GM12892 (cell line): ENCODE results near the gene SPNS2.

ENCODE experiments used
- POLR2A ChIP-seq: IDR thresholded peaks from 2 replicates; pipeline ENCODE4 v1.6.1; 2011; ENCODE audit warnings: low read depth, low read length, control low read depth
- POLR2AphosphoS5 ChIP-seq: IDR thresholded peaks from 2 replicates; pipeline ENCODE4 v1.6.1; 2011; ENCODE audit warnings: low read depth, low read length, control low read depth

DNA sequence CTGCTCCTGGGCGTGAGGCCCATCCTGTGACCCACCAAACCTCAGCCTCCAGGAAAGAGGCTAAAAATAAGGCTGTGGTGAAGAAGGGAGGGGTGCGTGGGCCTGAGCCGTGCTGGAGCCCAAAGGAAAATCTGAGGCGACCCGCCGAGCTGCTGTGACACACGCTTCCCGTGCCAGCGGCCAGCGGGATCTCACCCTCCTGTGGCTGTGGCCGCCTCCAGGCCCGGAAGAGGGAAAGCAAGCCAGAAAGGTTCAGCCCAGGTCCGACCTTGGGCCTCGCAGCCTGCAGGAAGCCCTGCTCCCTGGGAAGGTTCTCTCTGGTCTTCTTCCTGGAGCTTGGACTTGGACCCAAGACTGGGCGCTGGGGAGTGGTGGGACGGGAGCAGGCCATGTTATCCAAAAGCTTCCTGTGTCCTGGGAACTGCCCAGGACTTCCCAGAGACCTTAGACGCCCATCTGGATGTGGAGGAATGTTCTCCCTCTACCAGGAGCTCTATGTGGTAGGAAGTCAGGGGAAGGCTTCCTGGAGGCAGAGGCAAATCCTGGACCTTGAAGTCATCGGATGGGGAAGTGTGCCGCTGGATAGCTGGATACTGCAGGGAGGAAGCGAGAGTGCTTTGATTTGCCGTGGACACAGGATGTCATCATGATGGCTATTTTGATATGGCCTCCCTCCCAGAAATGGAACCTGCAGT is 11.4 kb downstream of the SPNS2 start:
- TF ChIP-seq POLR2AphosphoS5 (no peak), POLR2A (no peak)
